Esophagus muscularis mucosa (tissue), 4 donors: Measurements from ENCODE around the gene COG4. TPM values are rescaled to one million over a fixed set of nuclear protein-coding genes. Genes with fewer than 3 reads are reported as not detected.

ENCODE experiments used
- DNase-seq: peaks from one replicate; pipeline ENCODE4 v3.0.0-alpha.2; 2017; ENCODE audit errors: extremely low spot score
- H3K27ac ChIP-seq, 4 donors: fragments of 200-600 bp; sonication (generic); replicated peaks in 1 of 4; 1 replicate in 3 of 4; 2 replicates in 1 of 4; pipeline ENCODE4 v1.5.1; 2016 to 2019; ENCODE audit warnings: mild to moderate bottlenecking in 1 of 4
- H3K27me3 ChIP-seq, 4 donors: fragments of 200-600 bp; sonication (generic); one replicate each; pipeline versions ENCODE4 v1.5.1 to v1.6.0; 2016 to 2019
- H3K36me3 ChIP-seq, 4 donors: fragments of 200-600 bp; sonication (generic); one replicate each; pipeline ENCODE4 v1.5.1; 2016 to 2019
- H3K4me1 ChIP-seq, 4 donors: fragments of 200-600 bp; sonication (generic); one replicate each; pipeline ENCODE4 v1.5.1; 2016 to 2019
- H3K4me3 ChIP-seq, 4 donors: fragments of 200-600 bp; sonication (generic); 1 replicate in 2 of 4; 2 replicates in 2 of 4; pipeline ENCODE4 v1.5.1; 2016 to 2019; ENCODE audit warnings: mild to moderate bottlenecking in 4 of 4, moderate library complexity in 1 of 4
- H3K9me3 ChIP-seq, 4 donors: fragments of 200-600 bp; sonication (generic); 1 replicate in 3 of 4; 2 replicates in 1 of 4; pipeline ENCODE4 v1.5.1; 2016 to 2019
- CTCF ChIP-seq, 3 experiments: fragments of 200-600 bp in 2 of 3; fragments of 450-650 bp in 1 of 3; sonication (generic) in 2 of 3; IDR thresholded peaks; one replicate each; pipeline ENCODE4 v1.5.1; 2017 to 2019; ENCODE audit warnings: antibody characterized with exemption in 3 of 3, mild to moderate bottlenecking in 2 of 3, moderate library complexity in 1 of 3
- EP300 ChIP-seq: sonication (generic); formaldehyde crosslinking; IDR thresholded peaks from one replicate; pipeline ENCODE4 v1.6.1; 2017; ENCODE audit warnings: antibody characterized with exemption
- POLR2A ChIP-seq: fragments of 450-650 bp; IDR thresholded peaks from one replicate; pipeline ENCODE4 v1.6.1; 2017; ENCODE audit warnings: antibody characterized with exemption, moderate library complexity, mild to moderate bottlenecking, low read depth
- POLR2AphosphoS5 ChIP-seq, 2 donors: sonication (generic); formaldehyde crosslinking; IDR thresholded peaks; one replicate each; pipeline ENCODE4 v1.6.1; 2017; ENCODE audit warnings: antibody characterized with exemption in 2 of 2
- WGBS: methylation state at CpG from one replicate; pipeline ENCODE4 v1.1.5; 2018; 5-methylcytosine and 5-hydroxymethylcytosine counted together
- intact Hi-C: fragments of 100-400 bp; cut with DNase I; formaldehyde crosslinking; loops from one replicate; pipeline ENCODE4 v1.15.1; 2023
- total RNA-seq, 4 donors: library from RNA; depleted of rRNA; stranded (reverse); fragments of >200 nt; gene quantifications; one replicate each; pipeline versions ENCODE4 v1.1.0 to v1.2.1, GENCODE V29; 2016

The COG4 gene
- total RNA-seq, 4 donors from 2014 or later: 30.6 to 40.0 (median 35.8) TPM

- Histone ChIP-seq H3K36me3 (peaks cover 24 to 88% (median 71%) of the 10 kb centered on the region in 4 donors), H3K27ac (peak overlapping the region in 2 of 4 donors; percentile 6 to 30), H3K4me1 (peaks cover 20 to 31% (median 23%) of the 10 kb centered on the region in 4 donors), H3K4me3 (no peak overlapping the region), H3K9me3 (no peaks in the 10 kb centered on the region), H3K27me3 (no peaks in the 10 kb centered on the region)
- DNase-seq: no peak
- TF ChIP-seq POLR2A (no peak), POLR2AphosphoS5 (IDR thresholded peaks at IDR 0.05) (no peak), CTCF (IDR thresholded peaks at IDR 0.05) (no peak), EP300 (no peak)
- WGBS: 100% methylated on average over 2 of the region's 8 CpGs
- intact Hi-C loops: no loop called here
These were observed 45.2 kb downstream of the COG4 start for GRCh38 chr16:70478169-70478568.

- Histone ChIP-seq H3K36me3 (peaks cover 31 to 92% (median 74%) of the 10 kb centered on the region in 4 donors), H3K4me3 (no peak overlapping the region)
- TF ChIP-seq EP300 (no peak), POLR2AphosphoS5 (IDR thresholded peaks at IDR 0.05) (no peak), CTCF (IDR thresholded peaks at IDR 0.05) (no peak), POLR2A (no peak)
These were observed 46.9 kb downstream of the COG4 start for GRCh38 chr16:70476272-70477020.

GRCh38 chr16:70475054-70475871 lies 48.1 kb downstream of the COG4 start:
- DNase-seq: no peak
- no peaks in the 10 kb centered on the region for H3K9me3 ChIP-seq
- H3K27ac ChIP-seq: no peak overlapping the region
- intact Hi-C loops: no loop called here
- H3K4me1 ChIP-seq: peaks cover 20 to 31% (median 23%) of the 10 kb centered on the region in 4 donors
- TF ChIP-seq POLR2A (no peak), CTCF (IDR thresholded peaks at IDR 0.05) (no peak), EP300 (no peak), POLR2AphosphoS5 (IDR thresholded peaks at IDR 0.05) (no peak)
- H3K4me3 ChIP-seq: no peak overlapping the region
- no peaks in the 10 kb centered on the region for H3K27me3 ChIP-seq
- 79% methylated on average over 8 of the region's 24 CpGs for whole genome bisulfite sequencing
- H3K36me3 ChIP-seq: peaks cover 24 to 91% (median 67%) of the 10 kb centered on the region in 4 donors

More at GRCh38 chr16:70476272-70477020, 46.9 kb downstream of the COG4 start:
- 69% methylated on average over 8 of the region's 13 CpGs for WGBS
- Histone ChIP-seq H3K27me3 (no peaks in the 10 kb centered on the region), H3K27ac (peak overlapping the region; percentile 23 to 51 (median 30)), H3K9me3 (no peaks in the 10 kb centered on the region), H3K4me1 (peaks cover 20 to 31% (median 23%) of the 10 kb centered on the region in 4 donors)
- intact Hi-C loops: no loop called here
- no peak for DNase-seq

GRCh38 chr16:70474320-70475053 lies 48.9 kb downstream of the COG4 start:
- Histone ChIP-seq H3K9me3 (no peaks in the 10 kb centered on the region), H3K27ac (no peak overlapping the region), H3K4me3 (no peak overlapping the region), H3K4me1 (peaks cover 14 to 26% (median 21%) of the 10 kb centered on the region in 4 donors), H3K27me3 (no peaks in the 10 kb centered on the region), H3K36me3 (peaks cover 19 to 89% (median 62%) of the 10 kb centered on the region in 4 donors)
- no peak for TF ChIP-seq CTCF (IDR thresholded peaks at IDR 0.05)
- TF ChIP-seq POLR2A: no peak
- no peak for TF ChIP-seq POLR2AphosphoS5 (IDR thresholded peaks at IDR 0.05)
- TF ChIP-seq EP300: no peak
- intact Hi-C loops: no loop called here
- 90% methylated on average over 13 of the region's 22 CpGs for WGBS
- DNase-seq: no peak
